C4-2B (cell line): Measurements from ENCODE around the gene FAF1.

Source experiments
- ZFX ChIP-seq: fragments of 450-650 bp; IDR thresholded peaks from 2 replicates; pipeline ENCODE4 v1.6.1; 2017
- TF ChIP-seq, protein P1 (sequence below): fragments of 450-650 bp; conservative IDR thresholded peaks from 2 replicates; pipeline ENCODE4 v1.5.1; 2017; ENCODE audit warnings: mild to moderate bottlenecking

- TF ChIP-seq, protein P1, sequence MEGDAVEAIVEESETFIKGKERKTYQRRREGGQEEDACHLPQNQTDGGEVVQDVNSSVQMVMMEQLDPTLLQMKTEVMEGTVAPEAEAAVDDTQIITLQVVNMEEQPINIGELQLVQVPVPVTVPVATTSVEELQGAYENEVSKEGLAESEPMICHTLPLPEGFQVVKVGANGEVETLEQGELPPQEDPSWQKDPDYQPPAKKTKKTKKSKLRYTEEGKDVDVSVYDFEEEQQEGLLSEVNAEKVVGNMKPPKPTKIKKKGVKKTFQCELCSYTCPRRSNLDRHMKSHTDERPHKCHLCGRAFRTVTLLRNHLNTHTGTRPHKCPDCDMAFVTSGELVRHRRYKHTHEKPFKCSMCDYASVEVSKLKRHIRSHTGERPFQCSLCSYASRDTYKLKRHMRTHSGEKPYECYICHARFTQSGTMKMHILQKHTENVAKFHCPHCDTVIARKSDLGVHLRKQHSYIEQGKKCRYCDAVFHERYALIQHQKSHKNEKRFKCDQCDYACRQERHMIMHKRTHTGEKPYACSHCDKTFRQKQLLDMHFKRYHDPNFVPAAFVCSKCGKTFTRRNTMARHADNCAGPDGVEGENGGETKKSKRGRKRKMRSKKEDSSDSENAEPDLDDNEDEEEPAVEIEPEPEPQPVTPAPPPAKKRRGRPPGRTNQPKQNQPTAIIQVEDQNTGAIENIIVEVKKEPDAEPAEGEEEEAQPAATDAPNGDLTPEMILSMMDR, result no peak
- no peak for TF ChIP-seq ZFX
Measured at GRCh38 chr1:50423670-50424000, 536.4 kb downstream of the FAF1 start.
